Measurements from ENCODE around the gene COL23A1. TPM values are rescaled to one million over a fixed set of nuclear protein-coding genes. Genes with fewer than 3 reads are reported as not detected.

The COL23A1 gene
- total and polyA plus RNA-seq, 2 experiments from 2014 or later = 4.8 to 8.2 TPM

GRCh38 chr5:178236679-178237078 is 353.5 kb downstream of the COL23A1 start:
- no peak overlapping the region for H3K4me3 Mint-ChIP-seq

More at GRCh38 chr5:178236679-178237078, 353.5 kb downstream of the COL23A1 start:
- Histone ChIP-seq H3K4me1 (ENCODE audit: insufficient read depth) (no peaks in the 10 kb centered on the region; the same call in 1 of the 2 replicates), H3K4me3 (no peak overlapping the region), H3K36me3 (ENCODE audit: insufficient read depth) (no peaks in the 10 kb centered on the region), H3K9me2 (ENCODE audit: insufficient read depth) (no peaks in the 10 kb centered on the region), H2AFZ (no peak overlapping the region), H4K20me1 (replicated peaks; ENCODE audit: insufficient read depth) (no peaks in the 10 kb centered on the region), H3K27ac (ENCODE audit: low read depth) (no peak overlapping the region), H3K79me2 (replicated peaks; ENCODE audit: insufficient read depth) (peaks cover under 1% of the 10 kb centered on the region; the same call in 1 of the 2 replicates), H3K27me3 (ENCODE audit: insufficient read depth) (no peaks in the 10 kb centered on the region), H3F3A (replicated peaks; ENCODE audit: low read depth) (peaks cover 10% of the 10 kb centered on the region), H3K4me2 (no peak overlapping the region)
- DNase-seq (ENCODE audit: low spot score) = no peak
- Mint-ChIP-seq H3K36me3 (ENCODE audit: low read depth) (peaks cover under 1% of the 10 kb centered on the region; the same call in 2 of the 3 replicates), H3K4me1 (peaks cover 15% of the 10 kb centered on the region), H3K9me3 (no peaks in the 10 kb centered on the region; the same call in 2 of the 3 replicates), H3K27me3 (ENCODE audit: insufficient read depth, low read depth, poor library complexity) (peaks cover 33% of the 10 kb centered on the region), H3K27ac (no peak overlapping the region)
- TF ChIP-seq EZH2 (IDR thresholded peaks at IDR 0.05; ENCODE audit: low read depth, unreplicated experiment) (no peak), STAT1 (IDR thresholded peaks at IDR 0.05; ENCODE audit: unreplicated experiment) (no peak), JUNB (IDR thresholded peaks at IDR 0.05; ENCODE audit: unreplicated experiment) (no peak), POLR2AphosphoS5 (IDR thresholded peaks at IDR 0.05; ENCODE audit: low read depth) (no peak), ZNF462 (CRISPR knock-in tag; IDR thresholded peaks at IDR 0.05) (no peak), NANOG (IDR thresholded peaks at IDR 0.05; ENCODE audit: borderline replicate concordance) (no peak), ZNF331 (CRISPR knock-in tag; IDR thresholded peaks at IDR 0.05; ENCODE audit: low read depth) (no peak), CREB1 (CRISPR knock-in tag; IDR thresholded peaks at IDR 0.05; ENCODE audit: low read depth) (no peak), REST (IDR thresholded peaks at IDR 0.05; ENCODE audit: unreplicated experiment) (no peak), ETS1 (IDR thresholded peaks at IDR 0.05) (no peak), EZH2phosphoT487 (IDR thresholded peaks at IDR 0.05; ENCODE audit: unreplicated experiment) (no peak), CTCF (conservative IDR thresholded peaks at IDR 0.05; ENCODE audit: low read depth in 2 of 2) (no peak), ZNF114 (CRISPR knock-in tag; IDR thresholded peaks at IDR 0.05) (no peak)
- ATAC-seq = no peak

All from GM23338 (cell line).